ENCODE results near the gene ECE1. TPM values are rescaled to one million over a fixed set of nuclear protein-coding genes. Genes with fewer than 3 reads are reported as not detected.

ECE1 gene
- polyA plus RNA-seq, 4 donors: 45.5 to 51.3 (median 48.6) TPM

DNA sequence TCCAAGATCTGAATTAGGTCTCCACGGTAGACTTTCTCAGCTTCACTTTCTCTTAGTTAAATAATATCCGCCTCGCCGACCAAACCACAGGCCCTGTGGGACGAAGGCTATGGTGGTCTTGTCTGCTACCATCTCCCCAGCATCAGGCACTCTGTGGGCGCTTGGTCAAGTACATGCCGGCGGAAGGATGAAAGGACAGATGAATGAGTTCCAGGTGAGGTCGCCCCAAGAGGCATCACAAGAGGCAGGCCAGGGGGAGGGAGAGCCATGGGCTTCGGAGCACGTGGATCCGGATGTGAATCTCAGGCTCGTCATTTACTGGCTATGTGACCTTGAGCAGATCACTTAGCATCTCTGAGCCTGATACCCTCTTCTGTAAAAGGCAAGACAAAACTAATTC is 33.5 kb downstream of the ECE1 start:
- no peak for DNase-seq (ENCODE audit: low read depth in 4 of 4, low spot score in 3 of 4)

DNA sequence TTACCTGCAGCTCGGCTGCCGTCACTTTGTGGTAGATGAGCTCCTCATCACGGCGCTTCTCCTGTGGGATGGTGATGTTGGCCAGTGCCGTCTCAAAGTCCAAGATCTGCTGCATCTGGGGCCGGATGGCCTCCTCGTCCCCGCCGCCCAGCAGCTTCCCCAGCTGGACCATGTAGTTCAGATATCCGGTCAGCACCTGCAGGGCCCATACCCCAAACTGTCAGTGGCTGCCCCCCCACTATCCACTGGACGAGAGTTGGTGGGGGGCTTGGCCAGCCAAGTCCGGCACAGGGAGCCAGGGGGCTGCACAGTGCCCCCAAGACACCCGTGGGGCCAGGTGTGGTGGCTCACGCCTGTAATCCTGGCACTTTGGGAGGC is 34.3 kb downstream of the ECE1 start:
- no peak for DNase-seq (ENCODE audit: low read depth in 4 of 4, low spot score in 3 of 4)

DNA sequence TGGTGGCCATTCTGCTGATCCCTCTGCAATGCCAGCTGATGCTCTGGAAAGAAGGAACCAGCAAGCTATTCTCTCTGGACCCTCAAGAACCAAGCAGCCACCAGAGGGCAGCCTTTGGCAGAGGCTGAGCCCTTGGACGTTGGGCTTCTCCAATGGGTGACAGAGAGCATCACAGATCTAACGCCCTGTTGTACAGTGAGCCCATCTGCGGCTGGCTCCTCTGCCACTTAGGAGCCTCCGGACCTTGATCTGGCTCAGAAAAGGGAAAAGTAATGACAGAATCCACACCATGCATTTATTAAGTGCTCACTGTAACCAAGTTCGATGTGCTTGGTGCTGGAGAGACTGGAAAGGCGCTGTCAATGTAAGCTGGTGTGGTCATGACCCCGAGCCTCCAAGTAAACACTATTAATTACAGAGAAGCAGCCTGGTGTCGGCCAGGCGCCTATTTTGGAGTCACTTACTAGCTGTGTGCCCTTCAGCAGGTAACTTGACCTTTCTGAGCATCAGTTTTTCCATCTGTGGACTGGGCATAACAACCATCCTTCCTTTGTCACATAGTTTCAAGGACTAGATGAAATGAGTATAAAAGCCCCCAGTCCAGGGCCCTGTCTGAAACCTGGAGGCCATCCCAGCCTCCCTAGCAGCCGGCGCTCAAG is 34.9 kb downstream of the ECE1 start:
- peak; percentile 70 to 77 (median 76) for DNase-seq (ENCODE audit: low read depth in 4 of 4, low spot score in 3 of 4)

DNA sequence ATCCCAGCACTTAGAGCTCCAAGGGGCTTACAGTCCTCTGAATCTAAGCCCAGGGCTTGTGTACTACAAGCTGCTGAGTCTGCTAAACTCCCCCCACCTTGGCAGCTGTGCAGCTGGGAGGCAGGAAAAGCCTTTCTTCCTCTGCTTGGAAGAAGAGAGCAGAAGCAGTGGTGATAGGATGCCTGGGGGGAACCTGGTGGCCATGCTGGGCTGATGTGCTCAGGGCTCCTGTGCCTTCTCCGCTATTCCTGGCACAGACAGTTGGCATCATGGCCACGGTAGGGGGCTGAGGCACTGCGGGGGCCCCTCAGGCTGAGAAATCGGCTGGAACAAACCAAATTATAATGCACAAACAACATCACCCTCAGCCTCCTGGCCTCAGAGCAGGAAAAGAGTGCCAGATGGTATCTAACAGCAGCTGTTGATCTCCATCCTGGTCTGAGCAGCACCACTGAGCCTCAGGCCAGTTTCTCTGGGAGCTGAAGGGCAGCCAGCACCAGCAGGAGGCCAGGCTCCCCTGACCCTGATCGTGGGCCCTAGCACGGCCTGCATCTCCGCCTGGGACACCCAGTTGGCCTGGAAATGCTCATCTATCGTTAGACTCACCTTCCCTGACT is 35.8 kb downstream of the ECE1 start:
- DNase-seq (ENCODE audit: low read depth in 4 of 4, low spot score in 3 of 4): no peak

DNA sequence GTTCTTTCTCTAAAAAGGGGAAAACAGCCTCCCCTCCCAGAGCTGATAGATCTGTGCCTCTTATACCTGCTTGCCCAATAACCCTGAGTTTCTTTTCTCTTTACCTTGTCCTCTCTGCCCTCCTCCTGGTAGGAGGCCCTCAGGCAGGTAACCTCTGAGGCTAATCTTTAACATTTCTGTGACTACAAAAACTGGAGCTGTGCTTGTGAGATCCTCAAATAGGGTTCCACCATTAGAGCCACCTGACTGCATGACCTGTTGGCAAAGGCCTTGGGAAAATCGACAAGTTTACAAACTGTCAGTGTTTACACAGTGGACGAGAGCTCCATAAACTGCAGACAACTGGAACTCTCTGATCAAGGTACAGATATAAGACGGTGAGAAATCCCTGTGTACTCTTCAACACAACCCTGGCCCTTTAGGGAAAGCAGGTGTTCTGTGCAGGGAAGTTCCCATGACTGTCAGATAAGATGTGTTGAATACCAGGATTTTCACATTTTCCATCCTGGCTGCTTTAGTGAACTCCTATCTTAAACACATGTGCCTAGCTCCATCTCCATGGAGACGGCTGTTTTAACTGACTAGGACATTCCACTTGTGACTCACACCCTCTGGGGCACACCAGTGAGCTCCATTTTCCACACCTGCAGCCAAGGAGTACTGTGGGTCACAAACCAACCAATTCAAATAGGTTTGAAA is 38.3 kb downstream of the ECE1 start:
- no peak for DNase-seq (ENCODE audit: low read depth in 4 of 4, low spot score in 3 of 4)

DNA sequence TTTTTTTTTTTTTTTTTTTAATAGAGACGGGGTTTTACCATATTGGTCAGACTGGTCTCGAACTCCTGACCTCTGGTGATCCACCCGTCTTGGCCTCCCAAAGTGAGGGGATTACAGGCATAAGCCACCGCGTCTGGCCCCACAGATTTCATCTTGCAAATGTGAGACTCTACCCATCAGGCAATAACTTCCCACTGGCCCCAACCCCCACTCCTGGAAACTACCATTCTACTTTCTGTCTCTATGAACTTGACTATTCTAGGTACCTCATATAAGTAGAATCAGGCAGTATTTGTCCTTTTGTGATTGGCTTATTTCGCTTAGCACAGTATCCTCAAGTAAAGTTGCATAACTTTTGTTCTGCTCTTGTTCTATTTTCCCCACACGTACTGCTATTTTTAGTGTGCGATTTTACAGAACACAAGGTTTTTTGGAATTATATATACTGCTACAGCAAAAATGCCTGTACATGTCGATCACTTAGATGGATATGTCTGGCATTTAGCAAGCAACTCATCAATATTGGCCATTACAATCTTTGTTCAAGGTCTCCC is 40.2 kb downstream of the ECE1 start:
- no peak for DNase-seq (ENCODE audit: low read depth in 4 of 4, low spot score in 3 of 4)

DNA sequence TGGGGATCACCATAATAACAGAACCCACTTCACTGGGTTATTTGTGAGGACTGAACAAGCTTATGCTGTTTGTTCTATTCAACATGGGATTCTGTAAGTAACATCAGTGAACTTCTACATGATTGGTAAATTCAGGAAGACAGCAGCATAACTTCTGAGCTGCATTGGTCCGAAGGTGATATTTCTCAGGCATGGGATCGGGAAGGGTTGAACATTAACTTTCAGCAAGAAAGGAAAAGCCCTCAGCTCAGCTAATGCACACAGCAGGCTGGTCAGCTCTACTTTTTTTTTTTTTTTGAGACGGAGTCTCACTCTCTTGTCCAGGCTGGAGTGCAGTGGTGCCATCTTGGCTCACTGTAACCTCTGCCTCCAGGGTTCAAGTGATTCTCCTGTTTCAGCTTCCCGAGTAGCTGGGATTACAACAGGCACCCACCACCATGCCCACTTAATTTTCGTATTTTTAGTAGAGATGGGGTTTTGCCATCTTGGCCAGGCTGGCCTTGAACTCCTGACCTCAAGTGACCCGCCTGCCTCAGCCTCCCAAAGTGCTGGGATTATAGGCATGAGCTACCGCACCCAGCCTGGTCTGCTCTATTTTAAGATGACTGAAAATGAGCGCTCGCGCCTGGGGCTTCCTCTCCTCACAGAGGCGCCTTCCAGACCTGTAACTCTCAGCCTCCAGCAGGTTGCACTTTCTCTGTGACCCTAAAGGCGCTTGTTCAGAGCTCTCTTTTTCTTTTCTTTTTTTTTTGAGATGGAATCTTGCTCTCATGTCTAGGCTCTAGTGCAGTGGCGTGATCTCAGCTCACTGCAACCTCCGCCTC is 42.2 kb downstream of the ECE1 start:
- no peak for DNase-seq (ENCODE audit: low read depth in 4 of 4, low spot score in 3 of 4)

DNA sequence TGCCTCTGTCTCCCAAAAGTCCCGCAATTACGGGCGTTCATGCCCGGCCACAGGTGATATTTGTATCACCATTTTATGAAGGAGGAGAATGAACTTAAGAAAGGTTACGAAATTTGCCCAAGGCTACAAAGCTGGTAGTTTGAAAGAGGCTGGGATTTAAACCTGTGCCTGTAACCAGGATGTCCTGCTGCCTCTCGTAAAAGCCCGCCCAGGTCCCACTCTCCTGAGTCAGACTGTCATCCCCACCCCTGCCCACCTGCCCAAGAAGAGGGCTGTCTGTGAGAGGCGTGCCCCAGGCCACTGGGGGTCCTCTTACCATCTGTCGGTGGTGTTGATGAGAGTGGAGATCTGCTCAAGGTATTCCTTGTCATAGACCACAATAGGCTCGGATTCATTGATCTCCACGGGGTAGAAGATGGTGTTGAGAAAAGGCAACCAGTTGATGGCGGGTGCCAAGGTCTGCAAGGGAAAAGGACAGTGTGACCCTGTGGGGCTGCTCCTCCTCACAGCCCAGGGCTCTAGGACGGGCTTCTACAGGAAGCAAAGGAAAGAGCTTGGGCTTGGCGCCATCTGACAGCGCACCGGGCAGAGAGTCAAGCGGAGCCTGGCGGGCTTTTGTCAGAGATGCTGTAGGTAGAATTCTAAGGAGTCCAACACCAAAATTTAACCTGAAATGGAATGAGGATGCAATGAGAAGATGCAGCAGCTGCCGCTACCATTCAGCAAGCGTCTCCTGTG is 43.2 kb downstream of the ECE1 start:
- DNase-seq (ENCODE audit: low read depth in 4 of 4, low spot score in 3 of 4): no peak

DNA sequence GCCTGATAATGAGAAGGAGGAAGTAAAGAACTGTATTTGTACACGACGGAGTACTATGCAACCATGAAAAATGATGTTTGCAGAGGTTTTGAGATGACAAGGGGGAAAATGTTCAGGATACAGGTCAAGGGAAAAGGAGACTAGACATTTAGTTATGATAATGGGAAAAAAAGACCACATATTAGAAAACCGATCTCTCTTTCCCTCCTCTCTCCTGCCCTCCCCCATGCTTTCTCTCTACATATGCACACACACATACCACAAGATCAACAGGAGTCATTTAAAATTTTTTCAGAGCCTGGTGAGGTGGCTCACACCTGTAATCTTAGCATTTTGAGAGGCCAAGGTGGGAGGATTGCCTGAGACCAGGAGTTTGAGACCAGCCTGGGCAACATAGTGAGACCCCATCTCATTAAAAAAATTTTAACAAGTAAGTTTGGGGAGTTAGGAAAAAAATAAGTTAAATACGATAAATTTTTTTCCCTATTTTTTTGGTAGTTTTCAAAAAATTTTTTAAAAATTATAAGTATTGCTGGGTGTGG is 44.5 kb downstream of the ECE1 start:
- DNase-seq (ENCODE audit: low read depth in 4 of 4, low spot score in 3 of 4): no peak

DNA sequence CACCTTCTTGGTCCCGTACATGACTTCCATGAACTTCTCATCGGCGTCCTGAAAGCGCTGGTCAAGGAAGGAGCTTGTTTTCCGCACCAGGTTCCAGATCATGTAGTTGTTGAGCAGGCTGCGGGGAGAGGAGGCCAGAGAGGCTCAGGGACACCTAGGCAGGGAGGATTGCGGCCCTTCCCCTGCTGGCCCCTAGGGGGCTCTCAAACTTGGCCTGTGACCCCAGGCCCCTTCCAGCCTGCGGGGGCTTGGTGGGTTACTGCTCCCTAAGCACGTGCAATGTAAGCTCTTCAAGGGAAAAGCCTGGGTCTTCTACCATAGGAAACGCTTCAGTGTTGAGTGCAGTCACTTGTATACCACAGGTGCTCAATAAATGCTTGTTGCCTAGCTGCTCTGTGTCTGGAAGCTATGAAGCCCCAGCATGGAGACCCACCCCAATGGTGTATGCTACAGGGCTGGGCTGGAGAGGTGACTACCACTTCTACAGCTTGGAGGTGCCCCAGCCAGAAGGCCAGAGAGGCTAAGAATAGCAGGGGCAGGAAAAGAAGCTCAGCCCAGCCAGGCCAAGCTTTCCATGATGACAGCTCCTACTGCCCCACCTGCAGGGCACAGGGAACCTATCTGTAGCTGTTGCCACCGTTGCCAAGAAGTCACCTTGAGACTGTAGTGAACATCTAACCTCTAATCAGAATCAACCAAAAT is 45.1 kb downstream of the ECE1 start:
- no peak for DNase-seq (ENCODE audit: low read depth in 4 of 4, low spot score in 3 of 4)

DNA sequence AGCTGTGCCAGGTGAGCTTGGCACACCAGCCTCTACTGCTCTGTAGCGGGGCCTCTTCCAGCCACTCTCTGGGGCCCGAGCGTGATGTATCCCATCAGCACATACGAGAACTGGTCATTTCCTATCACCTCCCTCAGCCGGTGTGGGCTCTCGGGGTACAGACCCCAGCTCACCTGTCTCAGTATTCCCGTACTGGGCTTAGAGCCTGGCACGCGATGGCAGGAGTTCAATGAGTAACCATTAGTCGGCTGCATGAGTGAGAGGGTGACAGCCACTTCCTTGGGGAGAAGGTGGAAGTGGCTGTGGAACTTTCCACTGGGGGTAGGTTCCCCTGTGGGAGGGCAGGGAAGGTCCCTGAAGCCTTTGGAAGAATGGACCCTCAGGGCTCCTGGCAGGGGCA is 46.1 kb downstream of the ECE1 start:
- DNase-seq (ENCODE audit: low read depth in 4 of 4, low spot score in 3 of 4): no peak

DNA sequence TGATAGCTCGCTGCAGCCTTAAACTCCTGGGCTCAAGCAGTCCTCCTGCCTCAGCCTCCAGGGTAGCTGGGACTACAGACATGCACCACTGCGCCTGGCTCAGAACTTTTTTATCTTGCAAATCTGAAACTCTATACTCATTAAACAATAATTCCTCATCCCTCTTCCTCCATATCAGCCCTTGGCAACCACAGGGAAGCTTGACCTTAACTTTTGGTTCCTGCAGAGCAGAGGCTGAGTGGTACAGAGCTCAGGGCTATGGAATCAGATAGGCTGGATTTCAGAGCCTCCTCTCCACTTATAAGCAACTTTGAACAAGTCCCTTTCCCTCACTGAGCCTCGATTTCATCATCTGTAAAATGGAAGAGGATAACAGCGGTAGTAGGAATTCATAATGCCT is 47.4 kb downstream of the ECE1 start:
- DNase-seq (ENCODE audit: low read depth in 4 of 4, low spot score in 3 of 4): no peak

DNA sequence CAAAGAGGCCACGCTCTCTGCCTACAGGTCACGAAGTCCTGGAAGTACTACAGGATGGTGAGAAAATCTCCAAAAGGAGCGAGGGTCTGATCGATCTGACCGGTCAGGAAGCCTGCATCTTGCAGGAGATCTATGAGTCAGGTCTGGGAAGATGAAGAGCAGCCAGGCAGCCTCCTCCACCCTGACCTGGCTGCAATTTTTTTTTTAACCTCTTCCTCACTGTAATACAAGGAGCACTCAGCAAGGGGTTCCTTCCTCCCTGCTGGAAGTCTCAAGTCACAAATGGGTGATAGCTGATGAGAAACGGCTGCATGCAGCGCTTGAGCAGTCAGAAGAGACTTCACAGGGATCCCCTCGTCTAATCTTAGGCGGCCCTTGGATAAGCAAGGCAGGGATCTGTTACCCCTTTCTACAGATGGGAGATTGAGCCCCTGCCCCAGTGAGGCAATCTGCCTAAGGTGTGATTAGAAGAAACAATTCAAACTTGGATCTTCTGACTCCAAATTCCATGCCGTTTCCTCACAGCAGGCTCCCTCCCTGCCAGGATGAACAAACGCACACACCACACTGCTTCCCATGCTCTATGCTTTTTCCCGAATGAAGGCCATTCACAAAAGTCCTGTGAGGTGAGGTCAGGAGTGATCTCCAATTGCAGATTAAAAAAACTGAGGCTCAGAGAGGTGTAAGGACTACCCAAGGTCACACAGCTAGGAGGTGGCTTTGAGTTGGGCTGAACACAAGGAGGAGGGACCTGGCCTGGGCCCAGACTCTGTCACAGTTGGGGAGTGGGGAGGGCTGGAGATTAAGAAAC is 48.3 kb downstream of the ECE1 start:
- DNase-seq (ENCODE audit: low read depth in 4 of 4, low spot score in 3 of 4): no peak

DNA sequence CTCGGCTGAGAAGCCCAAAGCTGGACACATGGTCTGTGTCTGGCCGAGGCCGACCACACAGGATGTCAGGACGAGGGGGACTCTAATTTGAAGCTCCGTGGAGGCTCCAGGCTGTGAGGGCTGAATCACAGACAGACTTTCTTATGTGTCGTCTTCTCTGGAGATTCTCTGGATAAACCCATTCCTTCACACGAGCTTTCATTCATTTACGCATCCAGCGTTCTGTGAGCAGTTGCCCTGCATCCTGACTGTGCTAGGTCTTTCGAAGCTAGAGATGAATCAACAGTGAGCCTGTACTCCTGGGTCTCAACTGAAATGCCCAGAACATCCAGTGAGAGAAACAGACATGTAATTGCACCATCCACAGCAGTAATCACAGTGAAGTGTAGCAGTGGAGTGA is 49.6 kb downstream of the ECE1 start:
- DNase-seq (ENCODE audit: low read depth in 4 of 4, low spot score in 3 of 4): no peak

DNA sequence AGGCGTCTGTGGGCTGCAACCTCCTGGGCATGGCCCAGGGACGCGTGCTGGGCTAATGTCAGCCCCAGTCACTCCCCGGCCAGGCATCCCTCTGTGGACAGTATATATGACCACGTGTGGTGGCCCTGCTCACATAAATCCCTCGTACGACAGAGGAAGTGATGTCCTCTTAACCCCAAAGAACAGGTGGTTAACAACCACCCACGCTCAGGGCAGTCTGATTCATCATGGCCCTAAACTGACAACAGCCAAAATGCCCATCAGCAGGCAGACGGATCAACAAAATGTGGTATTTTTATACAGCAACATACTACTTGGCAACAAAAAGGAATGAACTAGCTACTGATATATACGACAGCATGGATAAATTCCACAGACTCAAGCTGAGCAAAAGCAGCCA is 51.0 kb downstream of the ECE1 start:
- DNase-seq (ENCODE audit: low read depth in 4 of 4, low spot score in 3 of 4): no peak

DNA sequence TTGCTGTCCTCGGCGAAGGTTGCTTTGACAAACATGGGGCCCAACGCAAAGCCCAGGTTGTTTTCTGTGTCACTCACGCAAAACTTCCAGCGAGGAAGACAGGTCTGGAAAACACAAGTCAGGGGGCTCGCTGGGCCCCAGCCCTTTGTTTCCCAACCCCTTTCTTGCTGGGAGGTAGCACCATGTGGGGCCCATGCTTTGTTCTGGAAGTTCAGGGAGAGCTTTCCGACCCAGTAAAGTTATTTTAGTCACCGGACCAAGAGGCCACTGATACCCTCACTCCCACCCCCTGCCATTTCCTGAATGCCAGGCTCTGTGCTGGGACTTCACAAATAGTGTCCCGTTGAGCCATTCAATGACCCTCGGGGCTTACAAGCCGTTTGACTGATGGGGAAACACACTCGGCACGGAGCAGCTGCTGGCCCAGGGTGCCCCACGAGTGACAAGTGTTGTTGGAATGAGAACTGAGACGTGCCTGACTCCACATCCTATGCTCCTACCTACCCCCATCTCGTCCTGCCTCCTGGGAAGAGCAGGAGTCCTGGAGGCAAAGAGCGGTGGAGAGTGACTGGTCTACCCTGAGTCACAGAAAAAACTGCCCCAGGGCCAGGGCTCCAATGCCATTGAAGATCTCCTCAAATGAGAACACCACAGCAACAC is 52.0 kb downstream of the ECE1 start:
- no peak for DNase-seq (ENCODE audit: low read depth in 4 of 4, low spot score in 3 of 4)

DNA sequence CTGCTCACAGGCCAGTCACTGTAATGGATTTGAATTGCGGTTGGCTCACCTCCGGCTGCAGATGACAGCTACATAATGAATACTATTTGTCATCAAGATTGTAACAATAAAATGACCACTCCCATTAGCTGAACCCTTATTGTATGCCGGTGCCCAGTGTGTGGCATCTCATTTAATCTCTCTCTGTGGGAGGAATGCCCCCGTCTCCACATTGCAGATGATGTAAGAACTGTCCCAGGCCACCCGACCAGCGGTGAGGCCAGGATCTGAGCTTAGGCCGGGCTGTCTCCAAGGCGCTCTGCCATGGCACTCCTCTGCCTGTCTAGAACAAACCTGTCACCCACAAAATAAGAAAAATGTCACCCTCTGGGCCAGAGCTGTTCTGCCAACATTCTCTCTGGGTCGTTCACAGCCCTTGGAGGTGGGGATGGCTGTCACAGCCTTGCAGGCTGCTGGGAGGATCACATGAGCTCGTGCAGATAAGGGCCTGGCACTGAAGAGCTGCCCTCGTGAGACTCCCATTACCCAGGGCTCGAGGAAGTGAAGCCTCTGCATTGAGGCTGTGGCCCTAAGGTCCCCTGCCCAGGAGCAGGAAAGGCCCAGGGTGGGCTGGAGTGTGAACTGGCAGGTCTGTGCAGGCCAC is 52.7 kb downstream of the ECE1 start:
- no peak for DNase-seq (ENCODE audit: low read depth in 4 of 4, low spot score in 3 of 4)

DNA sequence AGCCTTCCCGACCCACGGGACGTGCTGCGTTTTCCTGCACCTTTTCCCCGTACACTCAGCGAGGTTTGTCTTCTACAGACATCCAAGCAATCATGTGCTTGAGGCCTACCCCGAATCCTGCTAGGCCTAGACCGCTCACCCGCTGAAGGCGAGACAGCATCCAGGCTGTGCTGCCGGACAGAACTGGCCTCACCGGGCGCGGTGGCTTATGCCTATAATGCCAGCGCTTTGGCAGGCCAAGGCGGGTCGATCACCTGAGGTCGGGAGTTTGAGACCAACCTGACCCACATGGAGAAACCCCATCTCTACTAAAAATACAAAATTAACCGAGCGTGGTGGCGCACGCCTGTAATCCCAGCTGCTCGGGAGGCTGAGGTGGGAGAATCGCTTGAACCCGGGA is 54.1 kb downstream of the ECE1 start:
- DNase-seq (ENCODE audit: low read depth in 4 of 4, low spot score in 3 of 4): no peak
